Natural killer cell (primary cell): ENCODE results near the gene FHIT. TPM values are rescaled to one million over a fixed set of nuclear protein-coding genes. Genes with fewer than 3 reads are reported as not detected.

Experiments used
- ATAC-seq, 3 donors: fragments of 150-1000 bp in 2 of 3; fragments of 200-7000 bp in 1 of 3; cut with Tn5 transposase; 1 replicate in 1 of 3; 2 replicates in 2 of 3; pipeline ENCODE4 v1.10.0; 2021; ENCODE audit warnings: mild to moderate bottlenecking in 2 of 3, moderate library complexity in 2 of 3
- DNase-seq, 2 donors: peaks; one replicate each; pipeline versions ENCODE4 v3.0.0 to v3.0.0-alpha.2; 2013 to 2021; ENCODE audit warnings: mixed read lengths in 1 of 2
- H3K27ac ChIP-seq: one replicate; pipeline ENCODE4 v1.5.1; 2013; ENCODE audit warnings: mild to moderate bottlenecking, low read length
- H3K27me3 ChIP-seq: one replicate; pipeline ENCODE4 v1.6.1; 2013; ENCODE audit warnings: low read length; ENCODE audit not compliant: control insufficient read depth, insufficient read depth
- H3K36me3 ChIP-seq: one replicate; pipeline ENCODE4 v1.6.1; 2013; ENCODE audit warnings: low read length; ENCODE audit not compliant: control insufficient read depth, insufficient read depth
- H3K4me1 ChIP-seq: one replicate; pipeline ENCODE4 v1.6.1; 2013; ENCODE audit warnings: low read length; ENCODE audit not compliant: control insufficient read depth, insufficient read depth
- H3K4me3 ChIP-seq: one replicate; pipeline ENCODE4 v1.5.1; 2013; ENCODE audit warnings: low read length
- H3K9me3 ChIP-seq: one replicate; pipeline ENCODE4 v1.6.1; 2013; ENCODE audit warnings: low read length; ENCODE audit not compliant: control insufficient read depth, insufficient read depth
- H3K27ac Mint-ChIP-seq, 2 donors: one replicate each; pipeline ENCODE4 v1.8.0; 2022; ENCODE audit warnings: mild to moderate bottlenecking in 2 of 2, mixed read lengths in 2 of 2, moderate library complexity in 1 of 2
- H3K27me3 Mint-ChIP-seq, 2 donors: one replicate each; pipeline ENCODE4 v1.8.0; 2022; ENCODE audit warnings: low read depth in 2 of 2, mixed read lengths in 2 of 2
- H3K36me3 Mint-ChIP-seq: one replicate; pipeline ENCODE4 v1.8.0; 2022; ENCODE audit warnings: mixed read lengths
- H3K4me1 Mint-ChIP-seq, 2 donors: one replicate each; pipeline ENCODE4 v1.8.0; 2022; ENCODE audit warnings: mixed read lengths in 2 of 2
- H3K4me3 Mint-ChIP-seq: one replicate; pipeline ENCODE4 v1.8.0; 2022; ENCODE audit warnings: mild to moderate bottlenecking, moderate library complexity, mixed read lengths
- H3K9me3 Mint-ChIP-seq, 2 donors: one replicate each; pipeline ENCODE4 v1.8.0; 2022; ENCODE audit warnings: mixed read lengths in 2 of 2
- WGBS: methylation state at CpG from one replicate; pipeline ENCODE4 v1.1.7; 2013; ENCODE audit warnings: missing lambda C conversion rate; ENCODE audit not compliant: insufficient coverage; 5-methylcytosine and 5-hydroxymethylcytosine counted together
- intact Hi-C: fragments of 100-400 bp; cut with micrococcal nuclease; formaldehyde crosslinking; loops from one replicate; pipeline ENCODE4 v1.14.2; 2022
- total RNA-seq, 4 donors: library from RNA; stranded (reverse); fragments of 120-200 nt in 1 of 4; gene quantifications; one replicate each; pipeline versions ENCODE4 v1.2.3 to v1.2.4, GENCODE V29; 2013 to 2022
- TF ChIP-seq, protein P1 (sequence below): fragments of 200-600 bp; IDR thresholded peaks from one replicate; pipeline ENCODE4 v1.8.0; 2022; ENCODE audit warnings: antibody characterized with exemption

FHIT gene
- total RNA-seq, 3 donors from 2014 or later (not counting 1 experiment from before 2014, with no cell fraction given), result 2.7 to 6.1 (median 3.3) TPM

GRCh38 chr3:61237858-61238257, 13.4 kb downstream of the FHIT start:
- Histone ChIP-seq H3K4me3 (no peak overlapping the region), H3K9me3 (no peaks in the 10 kb centered on the region), H3K27ac (no peak overlapping the region), H3K36me3 (no peaks in the 10 kb centered on the region), H3K4me1 (no peaks in the 10 kb centered on the region), H3K27me3 (no peaks in the 10 kb centered on the region)
- H3K9me3 Mint-ChIP-seq, result no peaks in the 10 kb centered on the region
- WGBS, result 100% methylated on average over 1 of the region's 1 CpG
- no peak overlapping the region for H3K27ac Mint-ChIP-seq
- H3K36me3 Mint-ChIP-seq, result no peaks in the 10 kb centered on the region
- no peaks in the 10 kb centered on the region for H3K27me3 Mint-ChIP-seq
- no peak overlapping the region for H3K4me3 Mint-ChIP-seq
- ATAC-seq (no peak), DNase-seq (no peak)
- H3K4me1 Mint-ChIP-seq, result no peaks in the 10 kb centered on the region
- TF ChIP-seq, protein P1, sequence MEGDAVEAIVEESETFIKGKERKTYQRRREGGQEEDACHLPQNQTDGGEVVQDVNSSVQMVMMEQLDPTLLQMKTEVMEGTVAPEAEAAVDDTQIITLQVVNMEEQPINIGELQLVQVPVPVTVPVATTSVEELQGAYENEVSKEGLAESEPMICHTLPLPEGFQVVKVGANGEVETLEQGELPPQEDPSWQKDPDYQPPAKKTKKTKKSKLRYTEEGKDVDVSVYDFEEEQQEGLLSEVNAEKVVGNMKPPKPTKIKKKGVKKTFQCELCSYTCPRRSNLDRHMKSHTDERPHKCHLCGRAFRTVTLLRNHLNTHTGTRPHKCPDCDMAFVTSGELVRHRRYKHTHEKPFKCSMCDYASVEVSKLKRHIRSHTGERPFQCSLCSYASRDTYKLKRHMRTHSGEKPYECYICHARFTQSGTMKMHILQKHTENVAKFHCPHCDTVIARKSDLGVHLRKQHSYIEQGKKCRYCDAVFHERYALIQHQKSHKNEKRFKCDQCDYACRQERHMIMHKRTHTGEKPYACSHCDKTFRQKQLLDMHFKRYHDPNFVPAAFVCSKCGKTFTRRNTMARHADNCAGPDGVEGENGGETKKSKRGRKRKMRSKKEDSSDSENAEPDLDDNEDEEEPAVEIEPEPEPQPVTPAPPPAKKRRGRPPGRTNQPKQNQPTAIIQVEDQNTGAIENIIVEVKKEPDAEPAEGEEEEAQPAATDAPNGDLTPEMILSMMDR, result no peak
- intact Hi-C loops, result no loop called here

GRCh38 chr3:61236556-61236955, 14.7 kb downstream of the FHIT start:
- Histone ChIP-seq H3K9me3 (no peaks in the 10 kb centered on the region), H3K4me3 (no peak overlapping the region), H3K27ac (no peak overlapping the region), H3K4me1 (no peaks in the 10 kb centered on the region), H3K27me3 (no peaks in the 10 kb centered on the region), H3K36me3 (no peaks in the 10 kb centered on the region)
- intact Hi-C loops, result no loop called here
- Mint-ChIP-seq H3K36me3 (no peaks in the 10 kb centered on the region), H3K9me3 (no peaks in the 10 kb centered on the region), H3K27me3 (no peaks in the 10 kb centered on the region), H3K4me3 (no peak overlapping the region), H3K27ac (no peak overlapping the region), H3K4me1 (no peaks in the 10 kb centered on the region)
- ATAC-seq (no peak), DNase-seq (no peak)
- TF ChIP-seq, protein P1, result no peak

- TF ChIP-seq, protein P1, result no peak
Measured at GRCh38 chr3:61233746-61234145, 17.5 kb downstream of the FHIT start.

GRCh38 chr3:61231693-61232092, 19.6 kb downstream of the FHIT start:
- Histone ChIP-seq H3K9me3 (no peaks in the 10 kb centered on the region), H3K4me3 (no peak overlapping the region), H3K4me1 (no peaks in the 10 kb centered on the region), H3K27me3 (no peaks in the 10 kb centered on the region), H3K36me3 (no peaks in the 10 kb centered on the region), H3K27ac (no peak overlapping the region)
- Mint-ChIP-seq H3K4me1 (no peaks in the 10 kb centered on the region), H3K9me3 (no peaks in the 10 kb centered on the region), H3K4me3 (no peak overlapping the region), H3K36me3 (no peaks in the 10 kb centered on the region), H3K27ac (no peak overlapping the region), H3K27me3 (no peaks in the 10 kb centered on the region)
- ATAC-seq, result no peak
- DNase-seq, result no peak
- intact Hi-C loops, result no loop called here
- TF ChIP-seq, protein P1, result no peak

More at GRCh38 chr3:61233746-61234145, 17.5 kb downstream of the FHIT start:
- intact Hi-C loops, result no loop called here
- Histone ChIP-seq H3K9me3 (no peaks in the 10 kb centered on the region), H3K4me1 (no peaks in the 10 kb centered on the region), H3K36me3 (no peaks in the 10 kb centered on the region), H3K4me3 (no peak overlapping the region), H3K27ac (no peak overlapping the region), H3K27me3 (no peaks in the 10 kb centered on the region)
- Mint-ChIP-seq H3K4me3 (no peak overlapping the region), H3K27ac (no peak overlapping the region), H3K9me3 (no peaks in the 10 kb centered on the region), H3K36me3 (no peaks in the 10 kb centered on the region), H3K27me3 (no peaks in the 10 kb centered on the region), H3K4me1 (no peaks in the 10 kb centered on the region)
- DNase-seq (no peak), ATAC-seq (no peak)
